ENCODE results near the gene TAS2R60.
"Not testable (repeated sequence)": the region's sequence is repeated elsewhere in the genome, so short reads cannot be mapped to it uniquely, and the experiment has no call there.

Gene TAS2R60

DNA sequence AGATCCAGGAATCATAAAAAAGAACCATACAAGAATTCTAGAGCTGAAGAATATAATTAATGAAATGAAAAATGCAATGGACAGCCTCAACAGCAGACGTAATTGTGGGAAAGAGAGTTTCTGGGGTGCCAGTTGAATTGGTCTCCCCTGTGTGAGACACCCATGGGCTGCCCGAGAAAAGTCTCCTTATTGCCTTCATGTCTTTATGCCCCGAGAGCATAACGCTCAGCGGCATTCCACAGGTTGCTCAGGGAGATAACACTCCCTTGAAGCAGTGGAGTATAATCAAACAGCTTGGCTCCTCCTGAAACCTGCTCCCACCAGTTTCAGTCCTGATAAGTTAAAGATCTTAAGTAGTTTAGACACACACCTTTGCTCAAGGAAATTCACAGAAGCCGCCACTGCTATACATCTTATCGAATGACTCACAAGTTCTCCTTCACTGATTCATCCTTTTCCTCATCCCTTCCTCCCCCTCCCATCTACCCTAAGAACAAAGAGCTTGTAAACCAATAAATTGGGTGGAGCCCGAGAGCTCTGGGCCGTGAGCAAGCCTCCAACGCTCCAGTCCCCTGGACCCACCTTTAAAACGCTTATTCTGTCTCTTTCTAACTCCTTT, 28.9 kb downstream of the TAS2R60 start:
- in situ Hi-C loops (cut with HindIII; ENCODE audit: low sequenced_read_pairs) = not testable (repeated sequence)

DNA sequence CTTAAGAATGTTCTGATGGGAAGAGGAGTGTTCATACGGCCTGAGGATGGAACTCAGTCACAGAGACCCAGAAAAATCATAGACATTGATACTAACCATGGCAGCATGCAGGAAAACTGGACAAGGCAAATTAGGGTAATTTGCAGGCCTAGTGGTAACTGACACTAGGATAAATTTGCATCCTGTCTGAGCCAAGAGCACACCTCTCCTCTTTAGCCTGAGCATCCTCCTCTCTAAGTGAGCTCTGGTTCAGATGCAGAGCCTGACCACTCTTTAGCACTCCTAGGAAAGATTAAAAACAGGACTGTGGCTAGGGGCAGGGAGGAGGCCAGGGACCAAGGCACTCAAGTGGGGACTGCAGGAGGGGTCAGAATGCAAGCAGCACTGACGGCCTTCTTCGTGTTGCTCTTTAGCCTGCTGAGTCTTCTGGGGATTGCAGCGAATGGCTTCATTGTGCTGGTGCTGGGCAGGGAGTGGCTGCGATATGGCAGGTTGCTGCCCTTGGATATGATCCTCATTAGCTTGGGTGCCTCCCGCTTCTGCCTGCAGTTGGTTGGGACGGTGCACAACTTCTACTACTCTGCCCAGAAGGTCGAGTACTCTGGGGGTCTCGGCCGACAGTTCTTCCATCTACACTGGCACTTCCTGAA, 34.4 kb downstream of the TAS2R60 start, which contains the start of gene TAS2R41:
Gene TAS2R41 (plus strand): TSS at position 373 of the 650 bp plus-strand sequence. CDS start 0 bp downstream, at position 373.
- in situ Hi-C loops (cut with HindIII; ENCODE audit: low sequenced_read_pairs) = no loop called here

DNA sequence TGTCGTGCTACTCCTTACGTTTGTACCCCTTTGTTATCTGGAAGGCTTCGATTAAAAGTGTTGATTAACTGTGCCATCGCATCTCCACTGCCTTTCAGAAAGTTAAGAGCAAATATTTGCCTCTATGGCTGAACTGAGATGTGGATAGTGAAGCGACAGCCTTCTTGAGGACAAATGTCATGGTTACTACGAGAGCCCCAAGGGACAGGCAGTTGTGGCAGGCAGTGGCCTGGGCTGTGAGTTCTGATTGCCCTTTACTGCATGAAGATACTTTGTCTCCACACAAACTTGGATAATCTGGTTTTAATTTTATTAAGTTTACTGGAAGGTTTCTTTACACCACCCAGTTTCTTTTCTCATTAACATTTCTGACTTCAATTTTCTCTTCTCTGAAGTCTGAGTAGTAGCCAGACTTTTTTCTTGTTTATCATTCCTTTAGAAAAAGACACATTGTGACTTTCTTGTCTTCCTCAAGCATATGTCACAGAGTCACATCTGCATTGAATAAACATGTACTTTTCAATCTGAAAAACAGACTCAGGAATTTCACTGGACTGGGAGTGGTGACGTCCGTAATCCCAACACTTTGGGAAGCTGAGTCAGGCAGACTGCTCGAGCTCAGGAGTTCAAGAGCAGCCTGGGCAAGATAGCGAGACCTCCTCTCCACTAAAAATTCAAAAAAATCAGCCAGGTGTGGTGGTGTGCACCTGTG, 36.0 kb downstream of the TAS2R60 start:
- in situ Hi-C loops (cut with HindIII; ENCODE audit: low sequenced_read_pairs) = no loop called here

DNA sequence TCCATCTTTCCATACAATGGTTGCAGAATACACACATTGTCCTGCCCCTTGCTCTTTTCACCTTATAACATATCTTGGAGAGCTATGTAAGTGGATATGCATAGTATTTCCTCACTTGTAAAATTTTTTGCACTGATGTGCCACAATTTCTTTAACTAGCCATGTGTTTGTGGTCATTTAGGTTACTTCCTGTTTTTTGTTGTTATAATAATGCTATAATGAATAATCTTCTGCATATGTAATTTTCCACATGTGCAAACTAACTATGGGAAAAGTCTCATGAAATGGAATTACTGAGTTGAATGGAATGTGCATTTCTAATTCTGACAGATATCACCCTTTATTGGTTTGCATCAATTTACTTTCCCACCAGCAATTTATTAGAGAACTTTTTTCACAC, 37.2 kb downstream of the TAS2R60 start:
- in situ Hi-C loops (cut with HindIII; ENCODE audit: low sequenced_read_pairs) = no loop called here

DNA sequence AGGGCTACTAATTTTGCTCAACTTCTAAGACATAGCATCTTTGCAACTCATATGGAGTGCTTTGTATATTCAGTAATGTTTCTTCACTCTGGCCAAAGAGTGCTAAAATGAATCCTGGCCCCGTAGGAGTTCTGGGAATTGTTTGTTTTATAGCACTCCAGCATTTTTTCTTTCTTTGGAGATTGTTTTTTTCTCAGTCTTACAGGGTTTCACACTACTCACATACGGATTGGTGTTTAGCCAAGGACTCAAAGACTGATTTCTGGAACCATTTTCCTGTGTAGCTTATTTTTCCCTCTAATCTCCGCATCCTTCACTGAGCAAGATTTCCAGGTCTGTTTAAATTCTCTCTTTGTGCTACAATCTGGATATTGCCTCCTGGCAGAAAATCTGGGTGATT, 40.9 kb downstream of the TAS2R60 start:
- in situ Hi-C loops (cut with HindIII; ENCODE audit: low sequenced_read_pairs) = no loop called here

DNA sequence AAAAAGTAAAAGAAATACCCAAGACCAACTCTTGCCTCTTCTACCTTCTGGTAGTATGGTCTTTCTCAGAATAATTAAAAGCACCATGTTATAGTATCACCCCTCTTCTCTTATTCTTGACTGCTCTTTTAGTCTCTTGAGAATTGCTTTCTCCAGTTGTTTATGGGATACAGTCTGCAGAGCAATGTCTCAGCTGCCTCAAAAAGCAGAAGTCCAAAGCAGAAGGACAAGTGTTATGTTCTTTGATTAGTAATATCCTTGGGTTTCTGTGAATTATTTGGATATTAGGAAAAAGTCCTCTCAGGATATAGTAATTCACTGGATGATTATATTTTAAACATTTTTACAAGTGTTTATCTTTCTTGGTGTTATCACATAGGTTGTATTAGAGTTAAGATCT, 41.8 kb downstream of the TAS2R60 start:
- in situ Hi-C loops (cut with HindIII; ENCODE audit: low sequenced_read_pairs) = no loop called here

DNA sequence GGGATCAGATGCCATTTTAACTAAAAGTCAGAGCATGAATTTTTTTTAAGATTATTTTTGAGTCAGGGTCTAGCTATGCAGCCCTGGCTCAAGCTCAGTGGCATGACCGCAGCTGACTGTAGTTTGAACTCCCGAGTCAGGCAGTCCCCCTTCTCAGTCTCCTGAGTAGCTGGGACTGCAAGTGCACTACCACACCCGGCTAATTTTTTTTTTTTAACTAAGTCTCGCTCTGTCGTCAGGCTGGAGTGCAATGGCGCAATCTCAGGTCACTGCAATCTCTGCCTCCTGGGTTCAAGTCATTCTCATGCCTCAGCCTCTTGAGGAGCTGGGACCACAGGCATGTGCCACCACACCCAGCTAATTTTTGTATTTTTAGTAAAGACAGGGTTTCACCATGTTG, 42.2 kb downstream of the TAS2R60 start:
- in situ Hi-C loops (cut with HindIII; ENCODE audit: low sequenced_read_pairs) = no loop called here

DNA sequence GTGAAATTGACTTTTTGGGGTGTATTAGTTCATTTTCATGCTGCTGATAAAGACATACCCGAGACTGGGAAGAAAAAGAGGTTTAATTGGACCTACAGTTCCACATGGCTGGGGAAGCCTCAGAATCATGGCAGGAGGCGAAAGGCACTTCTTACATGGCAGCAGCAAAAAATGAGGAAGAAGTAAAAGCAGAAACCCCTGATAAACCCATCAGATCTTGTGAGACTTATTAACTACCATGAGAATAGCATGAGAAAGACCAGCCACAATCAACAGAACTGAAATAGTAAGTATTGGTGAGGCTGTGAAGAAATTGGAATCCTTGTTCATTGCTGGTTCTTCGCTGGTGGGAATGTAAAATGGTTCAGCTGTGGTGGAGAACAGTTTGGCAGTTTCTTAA, 43.0 kb downstream of the TAS2R60 start:
- in situ Hi-C loops (cut with HindIII; ENCODE audit: low sequenced_read_pairs) = not testable (repeated sequence)

DNA sequence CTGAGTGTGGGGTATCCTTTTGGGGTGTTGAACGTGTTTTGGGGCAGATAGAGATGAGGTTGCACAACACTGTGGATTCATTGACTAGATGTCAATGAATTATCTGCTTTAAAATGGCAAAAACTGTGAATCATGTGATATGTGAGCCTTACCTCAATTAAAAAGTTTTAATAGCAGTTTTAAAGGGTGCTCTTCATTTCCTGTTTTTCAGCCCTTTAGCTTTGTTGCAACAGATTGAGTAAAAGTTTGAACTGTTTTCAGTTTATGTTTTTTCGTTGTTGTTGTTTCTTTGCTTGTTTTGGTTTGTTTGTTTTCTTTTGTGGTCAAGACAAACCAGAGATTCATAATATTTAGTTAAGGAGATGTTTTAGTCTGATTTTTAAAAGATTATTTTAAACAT, 43.8 kb downstream of the TAS2R60 start:
- in situ Hi-C loops (cut with HindIII; ENCODE audit: low sequenced_read_pairs) = no loop called here

DNA sequence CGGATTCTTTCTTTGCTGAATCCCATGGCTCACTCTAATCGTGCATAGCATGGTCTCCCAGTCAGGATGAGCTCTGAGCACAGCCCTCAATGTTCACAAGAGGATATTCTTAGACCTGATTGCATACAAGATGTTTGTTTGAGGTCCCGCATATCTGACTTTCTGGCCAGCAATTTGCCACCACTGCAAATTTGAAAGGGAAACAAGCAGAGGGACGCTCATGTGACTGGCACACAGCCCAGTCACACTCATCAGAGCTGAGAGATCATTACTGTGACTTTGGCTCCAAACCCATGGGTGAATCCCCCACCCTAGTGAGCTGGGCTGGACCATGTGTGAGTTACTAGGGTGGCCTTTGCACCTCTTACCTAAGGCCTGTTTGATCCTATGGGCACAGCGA, 44.3 kb downstream of the TAS2R60 start:
- in situ Hi-C loops (cut with HindIII; ENCODE audit: low sequenced_read_pairs) = no loop called here

DNA sequence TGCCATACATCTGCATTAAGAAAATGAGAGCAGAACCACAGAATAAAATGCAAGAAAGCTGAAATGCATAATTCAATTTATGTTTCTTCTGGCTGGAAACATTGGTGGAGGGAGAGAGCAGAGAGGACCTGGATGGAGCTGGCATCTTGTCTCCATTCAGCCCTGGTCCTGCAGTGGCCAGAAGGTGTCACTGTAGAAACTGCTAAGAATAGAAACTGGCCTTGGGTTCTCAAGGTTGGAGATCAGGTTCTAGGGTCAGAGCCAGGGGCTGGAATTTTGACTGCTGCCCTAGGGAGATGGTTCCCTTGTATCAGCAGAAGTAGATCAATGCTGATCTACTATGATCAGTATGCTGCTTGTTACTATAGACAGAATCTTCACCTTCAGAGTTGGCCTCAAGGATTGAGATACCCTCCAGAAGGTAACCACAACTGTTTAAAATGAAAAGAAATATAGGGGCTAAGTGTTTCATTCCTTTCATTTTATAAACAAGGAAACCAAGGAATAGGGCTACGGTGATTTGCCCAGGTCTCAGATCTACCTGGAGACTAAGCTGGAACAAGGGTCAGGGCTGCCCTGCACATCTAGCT, 47.6 kb downstream of the TAS2R60 start:
- in situ Hi-C loops (cut with HindIII; ENCODE audit: low sequenced_read_pairs) = no loop called here

DNA sequence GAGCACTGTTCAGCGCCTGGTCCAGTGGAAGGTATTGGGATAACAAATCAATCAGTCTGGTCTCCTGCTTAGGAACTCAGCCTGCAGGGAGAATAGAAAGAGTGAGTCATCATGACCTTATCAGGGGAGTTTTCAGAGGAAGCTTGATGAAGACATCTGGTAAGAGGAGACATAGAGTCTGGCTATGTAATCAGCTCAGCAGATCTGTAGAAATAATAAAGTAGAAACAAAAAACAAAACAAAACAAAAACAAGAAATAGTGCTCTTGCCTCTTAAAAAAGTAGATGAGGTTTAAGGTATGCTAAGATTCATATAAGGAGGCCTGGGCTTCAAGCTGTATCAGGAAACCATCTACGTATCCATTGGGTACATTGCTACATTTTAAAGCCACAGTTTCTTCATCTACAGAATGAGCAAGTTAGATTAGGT, 48.8 kb downstream of the TAS2R60 start:
- in situ Hi-C loops (cut with HindIII; ENCODE audit: low sequenced_read_pairs) = no loop called here

DNA sequence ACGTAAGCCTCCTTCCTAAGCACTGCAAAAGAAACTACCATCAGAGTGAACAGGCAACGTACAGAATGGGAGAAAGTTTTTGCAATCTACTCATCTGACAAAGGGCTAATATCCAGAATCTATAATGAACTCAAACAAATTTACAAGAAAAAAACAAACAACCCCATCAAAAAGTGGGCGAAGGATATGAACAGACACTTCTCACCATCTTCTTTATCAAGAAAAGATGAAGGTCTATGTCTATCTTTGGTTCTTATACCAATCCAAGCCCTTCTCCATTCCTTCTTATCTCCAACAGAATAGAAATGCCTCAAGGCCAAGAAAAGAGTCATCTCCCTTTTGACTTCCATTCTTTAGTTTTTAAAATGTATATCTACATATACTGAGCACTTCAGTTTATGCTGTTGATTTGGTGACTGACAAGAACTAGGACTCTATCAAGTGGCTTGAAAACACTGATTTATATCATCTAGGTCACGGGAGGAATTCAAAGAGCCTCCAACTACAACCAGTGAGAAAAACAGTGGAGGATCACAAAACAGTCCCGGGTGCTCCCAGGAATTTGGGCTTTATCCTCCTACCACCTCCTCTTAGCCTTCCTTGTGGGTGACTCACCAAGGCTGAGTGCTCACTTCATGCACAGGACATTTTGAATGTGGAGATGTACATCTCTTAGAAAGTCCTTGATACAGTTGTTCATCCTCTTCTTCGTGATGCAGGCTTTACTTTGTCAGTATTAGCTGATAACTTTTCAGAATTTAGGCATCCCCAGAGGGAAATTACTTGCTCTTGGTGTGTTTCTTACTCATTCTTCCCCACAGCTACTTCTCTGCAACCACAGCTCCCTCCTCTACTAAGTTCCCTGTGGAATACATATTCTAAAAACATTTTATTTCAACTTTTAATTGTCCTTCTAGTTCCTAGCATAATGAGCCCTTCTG, 49.8 kb downstream of the TAS2R60 start:
- in situ Hi-C loops (cut with HindIII; ENCODE audit: low sequenced_read_pairs) = no loop called here

DNA sequence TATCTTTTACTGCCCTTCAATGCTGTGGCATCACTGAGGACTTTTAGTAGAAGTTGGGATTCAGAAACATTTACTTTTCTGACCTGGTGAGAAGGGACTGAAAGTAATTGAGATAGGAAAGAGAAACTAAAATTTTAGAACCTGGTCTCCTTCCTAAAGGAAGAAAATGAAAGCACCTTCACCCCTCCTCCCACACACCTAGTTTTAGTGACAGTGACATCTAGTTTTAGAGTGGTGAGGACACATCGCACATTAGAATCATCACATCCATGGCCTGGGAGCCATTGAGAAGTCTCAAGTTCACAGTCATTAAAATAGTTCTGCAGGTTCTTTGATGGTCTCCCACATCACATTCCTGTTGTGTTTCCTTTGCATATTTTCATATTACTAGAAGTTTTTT, 50.5 kb downstream of the TAS2R60 start:
- in situ Hi-C loops (cut with HindIII; ENCODE audit: low sequenced_read_pairs) = no loop called here

Data from DLD1 (cell line).